Measurements from ENCODE around the gene ZMAT5.

The ZMAT5 gene

DNA sequence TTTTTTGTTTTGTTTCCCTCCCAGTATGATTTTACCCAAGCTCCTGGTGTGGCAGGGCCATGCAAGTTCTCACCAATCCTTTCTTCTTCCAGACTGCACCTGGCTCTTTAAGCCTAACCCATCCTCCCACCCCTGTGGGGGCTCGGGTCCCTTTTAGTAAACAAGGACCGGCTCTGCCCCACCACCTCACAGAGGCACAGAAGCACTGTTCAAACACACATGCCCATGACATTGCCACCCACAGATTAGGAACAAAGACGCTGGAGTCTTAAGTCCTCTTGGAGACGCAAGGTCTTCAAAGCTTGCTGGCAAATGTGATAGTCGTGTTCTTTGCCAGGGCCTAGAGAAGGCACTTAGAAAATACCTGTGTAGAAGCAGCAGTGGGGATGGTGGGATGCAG, 19.2 kb upstream of the ZMAT5 start:
- H3K4me1 Mint-ChIP-seq = peaks cover 19% of the 10 kb centered on the region
- no peak for TF ChIP-seq CTCF (IDR thresholded peaks at IDR 0.05; ENCODE audit: unreplicated experiment in 3 of 3)
- peak overlapping the region; percentile 54 to 77 (median 61) for H3K27ac Mint-ChIP-seq
- H3K36me3 Mint-ChIP-seq (ENCODE audit: low read depth) = peaks cover 30% of the 10 kb centered on the region
- H3K9me3 Mint-ChIP-seq = no peaks in the 10 kb centered on the region
- H3K4me3 Mint-ChIP-seq = no peak overlapping the region
- no peaks in the 10 kb centered on the region for H3K27me3 Mint-ChIP-seq (ENCODE audit: low read depth)

GRCh38 chr22:29784451-29785361, 17.9 kb upstream of the ZMAT5 start:
- H3K4me3 Mint-ChIP-seq = peak overlapping the region in 1 of 3 experiments; percentile 5
- H3K4me1 Mint-ChIP-seq = peaks cover 25% of the 10 kb centered on the region
- peak overlapping the region; percentile 29 to 91 (median 80) for H3K27ac Mint-ChIP-seq
- TF ChIP-seq CTCF (IDR thresholded peaks at IDR 0.05; ENCODE audit: unreplicated experiment in 3 of 3) = no peak
- H3K27me3 Mint-ChIP-seq (ENCODE audit: low read depth) = no peaks in the 10 kb centered on the region
- peaks cover 21% of the 10 kb centered on the region for H3K36me3 Mint-ChIP-seq (ENCODE audit: low read depth)
- H3K9me3 Mint-ChIP-seq = no peaks in the 10 kb centered on the region

DNA sequence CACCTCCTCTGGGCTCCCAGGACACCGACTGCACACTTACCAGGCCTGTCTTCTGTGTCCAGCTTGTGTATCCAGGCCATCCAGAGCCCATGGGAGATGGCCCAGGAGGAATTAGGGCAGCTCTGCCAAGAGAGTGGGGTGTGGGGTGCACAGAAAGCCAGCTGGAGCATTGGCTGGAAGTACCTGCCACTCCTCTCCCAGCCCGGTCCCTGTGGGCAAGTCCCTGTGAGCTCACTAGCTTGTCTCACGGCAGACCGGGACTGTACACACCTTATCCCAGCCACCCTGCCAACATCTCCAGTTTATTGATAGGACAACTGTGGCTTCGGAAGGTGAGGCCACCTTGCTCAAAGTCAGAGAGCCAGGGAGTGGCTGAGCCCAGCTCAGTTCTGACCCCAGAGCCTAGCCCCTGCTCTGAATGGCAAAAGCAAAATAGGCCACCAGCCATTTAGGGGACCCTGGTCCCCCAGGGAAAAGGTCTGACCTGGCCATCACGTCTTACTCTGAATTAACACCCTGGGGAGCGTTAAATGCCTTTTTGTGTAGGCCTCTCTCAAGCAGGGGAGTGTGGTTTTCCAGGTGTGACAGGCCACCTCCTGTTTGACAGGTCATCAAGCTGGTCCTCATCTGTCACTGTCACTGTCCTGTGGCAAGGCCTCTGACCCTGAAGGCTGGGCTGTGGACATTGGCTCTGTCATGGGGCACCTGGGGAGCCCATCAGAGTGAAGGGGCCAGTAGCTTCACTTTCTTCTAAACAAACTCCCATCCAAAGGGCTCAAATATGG, 15.4 kb upstream of the ZMAT5 start:
- Mint-ChIP-seq H3K36me3 (ENCODE audit: low read depth) (peaks cover under 1% of the 10 kb centered on the region), H3K27me3 (ENCODE audit: low read depth) (no peaks in the 10 kb centered on the region), H3K9me3 (no peaks in the 10 kb centered on the region), H3K27ac (no peak overlapping the region), H3K4me3 (no peak overlapping the region), H3K4me1 (peaks cover 31% of the 10 kb centered on the region)
- TF ChIP-seq CTCF (IDR thresholded peaks at IDR 0.05; ENCODE audit: unreplicated experiment in 3 of 3) = no peak

- no peaks in the 10 kb centered on the region for H3K36me3 Mint-ChIP-seq (ENCODE audit: low read depth)
- H3K9me3 Mint-ChIP-seq = no peaks in the 10 kb centered on the region
- no peaks in the 10 kb centered on the region for H3K27me3 Mint-ChIP-seq (ENCODE audit: low read depth)
- peak overlapping the region; percentile 71 to 86 (median 85) for H3K27ac Mint-ChIP-seq
- peak overlapping the region in 1 of 3 experiments; percentile 0 for H3K4me3 Mint-ChIP-seq
- H3K4me1 Mint-ChIP-seq = peaks cover 28% of the 10 kb centered on the region
- TF ChIP-seq CTCF (IDR thresholded peaks at IDR 0.05; ENCODE audit: unreplicated experiment in 3 of 3) = no peak
These were observed 14.2 kb upstream of the ZMAT5 start for GRCh38 chr22:29780748-29781676.

- H3K4me3 Mint-ChIP-seq = no peak overlapping the region
- H3K27me3 Mint-ChIP-seq (ENCODE audit: low read depth) = no peaks in the 10 kb centered on the region
- no peaks in the 10 kb centered on the region for H3K36me3 Mint-ChIP-seq (ENCODE audit: low read depth)
- H3K27ac Mint-ChIP-seq = peak overlapping the region; percentile 16 to 86 (median 85)
- TF ChIP-seq CTCF (IDR thresholded peaks at IDR 0.05; ENCODE audit: unreplicated experiment in 3 of 3) = no peak
- H3K4me1 Mint-ChIP-seq = peaks cover 24% of the 10 kb centered on the region
- no peaks in the 10 kb centered on the region for H3K9me3 Mint-ChIP-seq
These were observed 13.4 kb upstream of the ZMAT5 start for GRCh38 chr22:29780220-29780619.

Measured in nephron (organoid).